ENCODE measurements around the gene AGAP3.
"Not testable (repeated sequence)": the region's sequence is repeated elsewhere in the genome, so short reads cannot be mapped to it uniquely, and the experiment has no call there.

The AGAP3 gene

DNA sequence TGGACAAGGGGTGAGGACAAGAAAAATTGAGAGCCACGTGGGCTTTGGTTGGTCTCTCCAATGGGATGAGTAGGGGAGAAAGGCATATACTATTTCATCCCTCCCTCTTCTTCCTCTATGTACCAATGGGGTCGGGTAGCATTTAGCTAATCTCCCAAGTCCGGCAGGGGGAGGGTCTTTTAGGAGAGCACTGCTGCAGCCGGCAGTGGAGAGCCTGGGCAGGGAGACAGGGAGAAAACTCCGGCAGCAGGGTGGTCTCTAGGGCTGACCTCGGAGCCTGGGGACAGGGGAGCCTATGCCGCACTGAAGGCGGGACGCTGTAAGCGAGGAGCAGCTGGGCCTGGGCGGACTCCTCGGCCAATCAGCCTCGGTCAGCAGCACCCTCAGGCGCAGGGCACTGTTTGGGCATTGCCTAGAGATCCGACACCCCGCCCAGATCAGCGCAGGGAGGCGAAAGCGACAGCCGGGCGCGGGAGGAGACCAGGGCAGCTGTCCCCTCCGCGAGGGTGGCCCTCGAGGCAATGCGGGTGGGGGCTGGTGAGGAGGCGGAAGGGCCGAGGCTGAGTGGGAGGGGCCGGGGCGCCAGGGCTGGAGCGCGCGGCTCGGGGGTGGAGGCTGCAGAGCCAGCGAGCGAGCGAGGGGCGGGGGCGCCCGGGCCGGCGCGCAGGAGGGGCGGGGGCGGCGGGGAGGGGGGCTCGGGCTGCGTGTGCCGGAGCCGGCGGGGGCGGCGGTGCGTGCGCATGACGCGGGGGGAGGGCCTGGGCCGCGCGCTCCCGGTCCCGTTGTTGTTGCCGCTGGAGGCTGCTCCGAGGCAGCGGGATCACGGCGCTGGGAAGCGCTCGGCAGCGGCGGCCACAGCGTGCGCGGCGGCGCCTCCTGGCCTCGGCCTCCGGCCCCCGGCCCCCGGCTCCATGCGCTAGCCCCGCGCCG, at the start of gene AGAP3:
AGAP3 (plus strand) TSS at position 785 of the 930 bp plus-strand sequence. CDS start 267 bp downstream, outside the sequence.
- peak; percentile 81 to 94 (median 91) for DNase-seq

DNA sequence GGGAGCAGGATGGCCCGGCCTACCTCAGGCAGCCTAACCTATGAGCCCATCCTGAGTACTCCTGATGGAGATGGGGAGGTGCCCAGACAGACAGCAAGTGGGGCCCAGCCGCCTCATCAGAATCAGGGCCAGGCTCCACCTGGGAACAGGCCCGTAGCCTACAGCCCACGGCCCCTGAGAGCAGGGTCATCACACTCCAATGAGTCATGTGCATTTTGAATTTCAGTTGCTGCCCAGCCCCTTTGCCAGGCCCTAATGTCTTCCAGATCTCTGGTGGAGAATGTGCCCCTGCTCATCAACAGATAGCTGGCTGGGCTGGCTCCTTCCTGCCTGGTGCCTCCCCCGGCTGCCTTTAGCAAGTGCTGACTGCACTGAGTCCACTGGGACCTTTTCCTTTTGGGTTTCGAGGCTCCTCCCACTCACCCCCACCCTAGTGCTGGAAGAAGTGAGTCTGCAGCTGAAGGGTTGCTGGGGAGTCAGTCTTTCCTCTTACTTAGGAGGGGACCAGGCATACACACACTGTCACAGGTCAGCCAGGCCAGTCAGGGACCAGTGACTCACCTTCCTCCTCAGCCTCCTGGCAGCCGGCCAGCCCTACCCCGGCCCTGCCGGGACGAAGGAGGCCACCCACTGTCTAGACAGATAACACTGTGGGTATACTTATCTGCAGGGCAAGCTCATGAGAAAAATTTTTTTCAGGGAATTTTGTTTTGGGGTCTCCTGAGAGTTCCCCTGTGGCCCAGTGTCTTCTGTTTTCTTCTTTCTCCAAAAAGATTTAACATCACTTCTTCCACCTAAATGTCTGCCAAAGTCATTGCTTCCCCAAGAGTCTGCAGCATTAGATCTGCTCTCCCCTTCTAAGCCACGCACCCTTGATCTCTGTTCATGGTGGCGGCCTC, 47.1 kb upstream of the AGAP3 start:
- DNase-seq, result peak in 1 of 3 experiments; percentile 27

DNA sequence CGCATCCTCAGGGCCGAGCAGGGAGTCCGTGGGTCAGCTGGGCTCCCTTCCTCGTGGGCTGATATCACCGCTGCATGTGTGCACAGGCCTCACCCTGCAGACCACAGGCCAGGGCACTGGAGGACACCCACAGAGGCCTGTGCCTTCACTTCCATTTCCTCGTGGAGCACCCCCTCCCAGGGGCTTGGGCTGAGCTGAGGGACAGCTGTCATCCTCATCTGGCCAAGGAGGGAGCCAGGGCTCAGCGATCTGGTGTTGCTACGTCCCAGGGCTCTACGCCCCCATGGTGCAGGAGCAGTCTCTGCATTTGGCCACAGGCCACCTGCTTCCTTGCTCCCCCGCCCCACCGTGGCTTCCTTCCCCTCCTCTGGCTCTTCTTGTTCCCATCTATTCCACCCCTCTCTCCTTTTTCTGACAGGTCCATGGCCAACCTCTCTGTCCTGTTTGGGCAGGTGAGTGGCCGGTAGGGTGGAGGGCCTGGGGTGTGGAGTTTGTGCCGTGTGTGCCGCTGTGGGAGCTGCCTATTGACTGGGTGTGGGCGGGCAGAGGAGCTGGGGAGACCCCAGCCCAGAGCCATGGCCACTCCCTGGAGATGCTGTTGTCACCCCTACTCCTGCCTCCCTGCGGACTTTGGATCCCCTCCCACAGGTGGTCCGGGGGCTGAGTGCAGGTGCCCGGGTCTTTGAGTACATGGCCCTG, 46.3 kb upstream of the AGAP3 start:
- DNase-seq, result no peak

DNA sequence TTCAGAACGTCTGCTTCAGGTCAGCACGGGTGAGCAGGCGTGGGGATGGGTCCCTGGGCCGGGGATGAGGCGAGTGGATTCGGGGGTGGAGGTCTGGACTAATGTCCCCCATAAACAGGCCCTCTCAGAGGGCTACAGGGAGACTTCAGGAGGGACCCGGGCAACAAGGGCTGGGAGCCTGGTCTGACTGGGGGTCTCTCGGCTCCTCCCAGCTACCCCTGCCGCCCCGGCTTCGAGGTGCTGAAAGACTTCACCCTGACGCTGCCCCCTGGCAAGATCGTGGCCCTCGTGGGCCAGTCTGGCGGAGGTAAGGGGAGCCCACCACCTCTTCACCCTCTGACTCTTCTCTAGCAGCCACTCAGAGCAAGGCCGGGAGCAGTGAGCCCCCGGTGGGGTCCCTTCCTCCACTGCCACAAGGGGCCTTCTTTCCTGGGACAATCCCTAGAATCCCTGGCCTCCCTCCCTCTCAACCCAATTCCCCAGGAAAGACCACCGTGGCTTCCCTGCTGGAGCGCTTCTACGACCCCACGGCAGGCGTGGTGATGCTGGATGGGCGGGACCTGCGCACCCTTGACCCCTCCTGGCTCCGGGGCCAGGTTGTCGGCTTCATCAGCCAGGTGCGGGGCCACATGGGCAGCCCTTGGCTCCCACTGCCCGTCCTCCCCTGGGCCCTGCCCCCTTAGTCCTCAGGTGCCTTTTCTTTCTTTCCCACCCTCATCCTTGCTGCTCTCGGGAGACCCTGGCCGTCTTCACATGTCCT, 45.5 kb upstream of the AGAP3 start:
- DNase-seq, result no peak

DNA sequence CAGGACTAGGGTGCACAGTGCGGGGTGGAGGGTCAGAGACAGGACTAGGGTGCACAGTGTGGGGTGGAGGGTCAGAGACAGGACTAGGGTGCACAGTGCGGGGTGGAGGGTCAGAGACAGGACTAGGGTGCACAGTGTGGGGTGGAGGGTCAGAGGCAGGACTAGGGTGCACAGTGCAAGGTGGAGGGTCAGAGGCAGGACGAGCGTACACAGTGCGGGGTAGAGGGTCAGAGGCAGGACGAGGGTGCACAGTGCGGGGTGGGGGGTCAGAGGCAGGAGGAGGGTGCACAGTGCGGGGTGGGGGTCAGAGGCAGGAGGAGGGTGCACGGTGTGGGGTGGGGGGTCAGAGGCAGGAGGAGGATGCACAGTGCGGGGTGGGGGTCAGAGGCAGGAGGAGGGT, 42.8 kb upstream of the AGAP3 start:
- DNase-seq, result not testable (repeated sequence)

DNA sequence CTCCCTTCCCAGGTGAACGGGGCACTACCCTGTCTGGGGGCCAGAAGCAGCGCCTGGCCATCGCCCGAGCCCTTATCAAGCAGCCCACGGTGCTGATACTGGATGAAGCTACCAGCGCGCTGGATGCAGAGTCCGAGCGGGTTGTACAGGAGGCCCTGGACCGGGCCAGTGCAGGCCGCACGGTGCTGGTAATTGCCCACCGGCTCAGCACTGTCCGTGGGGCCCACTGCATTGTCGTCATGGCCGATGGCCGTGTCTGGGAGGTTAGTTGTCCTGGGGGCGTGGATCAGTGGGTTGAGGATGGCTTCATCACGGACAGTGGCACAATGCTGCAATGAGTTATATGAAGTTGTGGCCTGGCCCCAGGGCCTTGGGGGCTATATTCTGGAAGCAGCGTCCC, 42.3 kb upstream of the AGAP3 start:
- no peak for DNase-seq

DNA sequence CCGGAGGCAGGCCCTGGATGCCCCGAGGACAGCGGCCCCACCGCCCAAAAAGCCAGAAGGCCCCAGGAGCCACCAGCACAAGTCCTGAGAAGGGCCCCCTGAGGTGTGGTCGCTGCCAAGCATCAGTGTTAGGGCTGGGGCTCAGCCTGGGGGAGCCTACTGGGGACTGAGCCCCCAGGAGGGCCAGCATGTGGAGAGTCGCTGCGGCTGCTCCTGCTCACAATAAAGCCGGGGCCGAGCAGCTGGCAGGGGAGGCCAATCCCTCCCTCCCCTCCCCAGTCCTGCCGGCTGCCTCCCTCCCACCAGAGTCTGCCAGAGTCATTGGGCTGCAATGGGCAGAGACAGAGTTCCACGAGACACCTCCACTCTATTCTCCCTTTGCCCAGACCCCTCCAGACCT, 41.0 kb upstream of the AGAP3 start:
- no peak for DNase-seq

DNA sequence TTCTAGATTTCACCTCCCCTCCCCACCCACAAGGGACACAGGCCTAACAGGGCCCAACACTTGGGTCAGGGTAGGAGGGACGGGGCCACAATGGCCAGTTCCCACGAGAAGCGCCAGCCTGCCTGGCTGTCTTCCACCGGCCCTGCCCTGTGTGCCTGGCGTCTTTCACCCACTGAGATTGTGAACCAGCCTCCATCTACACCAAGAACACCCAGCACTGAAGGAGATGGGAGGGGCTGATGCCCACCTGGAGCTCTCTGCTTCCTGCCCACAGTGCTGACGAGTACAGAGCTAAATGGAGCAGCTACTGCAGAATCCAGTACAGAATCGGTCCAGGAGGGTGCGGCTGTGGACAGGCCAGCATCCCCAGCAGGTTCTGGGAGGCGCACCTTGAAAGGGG, 40.3 kb upstream of the AGAP3 start:
- DNase-seq, result no peak

DNA sequence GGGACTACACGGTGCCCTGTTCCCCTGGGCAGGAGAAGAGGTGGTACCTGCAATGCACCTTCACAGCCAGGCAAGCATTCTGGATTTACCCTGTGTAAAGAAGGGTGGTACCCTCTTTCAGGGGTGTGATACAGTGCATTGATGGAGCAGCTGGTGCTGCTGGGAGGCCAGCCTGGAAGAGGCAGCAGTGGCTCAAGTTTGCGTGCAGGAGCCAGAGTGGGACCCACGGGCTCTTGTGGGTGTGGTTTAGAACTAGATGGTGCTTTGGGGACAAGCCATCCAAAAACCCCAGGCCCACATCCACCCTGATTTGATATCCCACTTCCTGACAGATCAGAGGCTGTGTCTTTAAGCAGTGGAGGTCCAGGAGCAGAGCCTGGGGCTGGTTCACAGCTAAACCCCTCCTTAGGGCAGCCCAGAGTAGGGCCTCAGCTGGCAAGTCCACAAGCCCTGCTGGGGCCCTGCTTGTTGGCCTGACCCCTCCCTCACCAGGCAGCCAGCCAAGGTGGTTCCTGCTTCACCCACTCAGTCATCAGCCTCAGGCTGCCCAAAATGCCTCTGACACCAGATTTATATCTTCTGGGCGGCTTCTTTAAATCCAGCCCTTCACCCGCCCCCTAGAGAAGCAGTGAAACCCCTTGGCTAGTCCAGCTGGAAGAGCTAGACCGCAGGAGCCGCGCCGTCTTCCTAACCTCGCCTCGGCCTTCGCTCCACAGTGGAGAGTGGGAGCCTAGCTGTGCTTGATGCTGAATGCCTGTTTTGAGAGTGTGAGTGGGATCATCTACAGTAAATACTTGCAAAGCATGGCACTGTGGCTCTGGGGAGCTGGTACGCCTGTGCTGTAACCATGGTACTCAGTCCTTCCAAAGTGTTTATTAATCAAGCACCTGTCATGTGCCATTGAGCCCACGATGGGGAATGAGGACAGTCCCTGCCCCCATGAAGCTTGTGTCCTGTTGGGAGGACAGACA, 39.4 kb upstream of the AGAP3 start:
- DNase-seq, result peak; percentile 18 to 83 (median 56)

DNA sequence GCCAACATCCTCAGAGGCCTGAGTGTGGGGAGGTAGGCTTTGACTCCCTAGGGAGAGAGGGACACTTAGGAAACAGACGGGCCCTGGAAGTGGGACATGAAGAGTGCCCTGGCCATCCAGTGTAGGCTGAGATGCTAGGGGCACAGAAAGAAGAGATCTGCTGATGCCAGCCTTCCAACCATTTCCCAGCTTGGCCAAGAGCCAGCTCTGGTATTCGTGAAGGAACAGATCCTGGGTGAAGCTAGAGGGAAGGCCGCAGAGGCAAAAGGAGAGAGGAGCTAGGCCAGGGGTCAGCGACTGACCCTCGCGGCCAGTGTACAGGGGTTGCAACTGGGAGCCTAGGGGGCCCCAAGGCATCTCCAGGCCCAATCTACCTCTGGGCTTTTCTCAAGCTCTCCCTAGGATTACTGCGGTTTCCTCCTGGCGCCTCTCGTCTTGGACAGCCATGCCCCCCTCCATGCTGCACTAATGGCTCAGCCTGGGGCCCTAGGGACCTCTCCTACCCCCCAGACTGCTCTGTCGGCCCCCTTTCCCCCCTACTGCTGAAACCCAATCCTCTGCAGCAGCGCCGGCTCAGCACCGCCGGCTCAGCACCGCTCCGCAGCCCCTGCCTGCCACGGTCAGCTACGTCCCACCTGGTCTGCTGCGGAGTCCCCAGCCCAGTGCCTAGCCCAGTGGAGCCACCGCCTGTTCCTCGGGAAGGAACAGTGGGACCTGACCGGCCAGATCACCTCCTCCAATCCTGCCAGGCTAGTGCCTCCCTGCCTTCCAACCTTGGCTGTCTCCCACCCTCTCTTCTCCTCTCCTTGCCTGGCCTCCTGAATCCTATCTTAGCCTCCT, 38.1 kb upstream of the AGAP3 start, which contains the start of gene ASIC3:
ASIC3 (plus strand) TSS at position 556 of the 840 bp plus-strand sequence. CDS start 355 bp downstream, outside the sequence.
- DNase-seq, result peak in 1 of 3 experiments; percentile 19

DNA sequence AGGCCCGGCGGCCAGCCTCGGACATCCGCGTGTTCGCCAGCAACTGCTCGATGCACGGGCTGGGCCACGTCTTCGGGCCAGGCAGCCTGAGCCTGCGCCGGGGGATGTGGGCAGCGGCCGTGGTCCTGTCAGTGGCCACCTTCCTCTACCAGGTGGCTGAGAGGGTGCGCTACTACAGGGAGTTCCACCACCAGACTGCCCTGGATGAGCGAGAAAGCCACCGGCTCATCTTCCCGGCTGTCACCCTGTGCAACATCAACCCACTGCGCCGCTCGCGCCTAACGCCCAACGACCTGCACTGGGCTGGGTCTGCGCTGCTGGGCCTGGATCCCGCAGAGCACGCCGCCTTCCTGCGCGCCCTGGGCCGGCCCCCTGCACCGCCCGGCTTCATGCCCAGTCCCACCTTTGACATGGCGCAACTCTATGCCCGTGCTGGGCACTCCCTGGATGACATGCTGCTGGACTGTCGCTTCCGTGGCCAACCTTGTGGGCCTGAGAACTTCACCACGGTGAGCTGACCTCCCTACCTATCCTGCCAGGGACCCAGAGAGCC, 37.3 kb upstream of the AGAP3 start:
- no peak for DNase-seq

DNA sequence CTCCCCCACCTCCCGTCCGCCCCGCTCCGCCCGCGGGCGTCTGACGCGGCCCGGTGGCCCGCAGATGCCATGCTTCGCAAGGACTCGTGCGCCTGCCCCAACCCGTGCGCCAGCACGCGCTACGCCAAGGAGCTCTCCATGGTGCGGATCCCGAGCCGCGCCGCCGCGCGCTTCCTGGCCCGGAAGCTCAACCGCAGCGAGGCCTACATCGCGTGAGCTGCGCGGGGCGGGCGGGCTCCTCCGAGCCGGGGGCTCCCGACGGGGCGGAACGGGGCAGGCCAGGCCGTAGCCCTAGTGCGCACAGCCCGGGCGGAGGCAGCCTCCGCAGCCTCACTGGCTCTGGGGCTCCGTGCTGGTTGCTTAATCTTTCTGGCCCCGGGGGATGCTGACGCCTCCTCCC, 35.2 kb upstream of the AGAP3 start:
- DNase-seq, result no peak

DNA sequence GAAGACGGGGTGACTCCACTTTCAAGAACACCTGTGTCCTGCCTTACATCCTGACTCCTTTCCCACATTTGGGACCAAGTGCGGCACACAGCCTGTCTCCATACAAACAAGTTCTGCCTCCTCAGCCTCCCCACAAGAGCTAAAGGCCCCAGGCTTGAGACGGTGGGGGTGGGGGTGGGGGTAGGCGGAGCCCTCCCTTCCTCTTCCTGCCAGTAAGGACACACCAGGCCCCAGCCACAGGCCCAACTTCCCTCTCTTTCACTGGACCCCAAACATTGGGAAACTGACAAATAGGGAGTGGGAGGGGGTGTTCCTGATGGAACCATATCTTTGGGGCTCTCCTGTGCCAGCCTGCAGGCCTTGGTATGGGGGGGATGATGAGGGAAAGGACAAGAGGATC, 33.2 kb upstream of the AGAP3 start:
- DNase-seq, result no peak

DNA sequence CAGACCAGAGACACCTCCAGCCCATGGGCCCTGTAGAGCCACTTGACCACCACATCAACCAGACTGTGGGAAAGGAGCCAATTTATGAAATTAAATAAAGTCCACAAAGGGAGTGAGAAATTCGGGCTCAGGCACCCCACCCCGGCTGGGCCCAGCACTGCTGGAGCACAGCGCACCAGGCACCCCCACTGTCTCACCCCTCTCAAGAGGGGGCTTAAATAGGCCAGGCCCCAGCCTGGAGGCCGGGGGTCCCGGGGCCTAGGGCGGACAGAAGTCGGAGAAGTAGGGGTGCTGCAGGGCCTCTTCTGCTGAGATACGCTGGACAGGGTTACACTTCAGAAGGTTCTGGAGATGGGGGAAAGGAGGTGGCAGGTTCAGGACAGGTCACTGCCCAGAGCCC, 32.5 kb upstream of the AGAP3 start:
- DNase-seq, result no peak

DNA sequence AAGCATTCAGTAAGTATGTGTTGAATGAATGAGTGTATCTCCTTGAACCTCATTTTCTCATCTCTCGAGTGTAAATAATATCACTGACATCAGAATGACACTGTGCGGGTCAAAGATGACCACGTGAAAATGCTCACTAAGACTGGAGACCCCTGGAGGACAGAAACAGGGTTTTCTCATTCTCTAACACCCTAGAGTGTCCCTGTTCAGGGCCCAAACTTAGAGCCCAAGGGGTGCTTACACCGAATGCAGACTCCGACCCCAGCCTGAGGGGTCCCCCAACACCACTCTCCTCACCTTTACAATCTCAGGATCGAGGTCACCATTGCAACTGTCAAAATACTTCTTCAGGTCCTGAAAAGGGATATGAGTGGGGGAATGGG, 30.0 kb upstream of the AGAP3 start:
- DNase-seq, result no peak

DNA sequence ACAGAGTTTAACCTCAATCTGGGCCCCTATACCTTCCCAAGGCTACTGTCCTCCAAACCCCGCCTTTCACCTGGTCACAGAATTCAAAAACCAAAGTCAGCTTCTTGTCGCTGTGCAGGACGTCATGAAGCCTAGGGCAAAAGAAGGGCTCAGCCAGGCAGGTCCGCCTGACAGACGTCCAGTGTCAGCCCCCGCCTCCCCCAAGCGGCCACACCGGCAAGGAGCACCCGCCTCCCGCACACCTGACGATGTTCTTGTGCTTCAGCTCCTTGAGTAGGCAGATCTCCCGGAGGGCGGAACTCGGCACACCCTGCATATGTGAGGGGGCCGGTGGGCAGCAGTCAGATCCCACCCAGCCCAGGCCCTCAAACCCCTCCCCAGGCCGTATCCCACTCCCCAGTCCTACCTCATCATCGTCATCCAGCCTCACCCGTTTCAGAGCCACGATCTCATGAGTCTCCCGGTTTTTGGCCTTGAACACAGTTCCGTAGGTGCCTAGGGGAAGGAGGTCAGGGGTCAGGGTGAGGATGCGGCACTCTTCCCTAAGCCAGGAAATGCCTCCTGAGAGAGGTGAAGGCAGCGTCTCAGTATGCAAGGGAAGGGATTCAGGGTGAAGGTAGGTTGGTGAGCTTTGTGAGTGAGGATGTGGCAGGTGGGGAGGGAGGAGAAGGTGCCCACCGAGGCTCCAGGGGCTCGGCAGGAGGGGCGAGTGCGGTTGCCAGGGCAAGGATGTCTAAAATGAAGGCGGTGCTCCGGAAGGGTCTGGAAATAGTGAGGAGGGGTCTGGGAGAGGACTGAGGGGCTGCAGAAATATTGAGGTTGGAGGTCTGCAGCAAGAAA, 29.4 kb upstream of the AGAP3 start:
- DNase-seq, result peak in 1 of 3 experiments; percentile 41

DNA sequence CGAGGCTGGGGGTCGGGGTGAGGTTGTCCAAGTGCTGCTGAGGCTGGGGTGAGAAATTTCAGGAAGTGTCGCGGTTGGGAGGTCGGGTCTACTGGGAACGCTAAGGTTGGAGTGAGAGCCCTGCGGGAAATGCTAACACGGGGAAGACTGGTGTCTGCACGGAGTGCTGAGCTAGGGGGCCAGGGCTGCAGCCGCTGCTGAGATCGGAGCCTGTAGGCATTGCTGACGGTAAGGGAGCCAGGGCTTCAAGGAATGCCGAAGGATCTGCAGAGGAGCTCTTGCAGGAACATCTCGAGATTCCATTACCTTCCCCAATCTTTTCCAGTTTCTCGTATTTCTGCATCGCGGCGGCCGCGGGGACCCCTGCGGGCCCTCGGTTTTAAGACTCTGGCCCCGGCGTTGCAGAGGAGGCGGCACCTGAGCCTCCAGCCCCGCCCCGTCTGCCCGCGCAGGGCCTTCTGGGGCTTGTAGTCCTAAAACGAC, 28.7 kb upstream of the AGAP3 start, which contains the start of gene CDK5:
CDK5 (minus strand) TSS at position 392 of the 483 bp plus-strand sequence; CDS start at position 343, 49 bp downstream.
- no peak for DNase-seq
